IPS-15b (cell line): ENCODE results near the gene JMJD1C.

Experiments used
- H3K27me3 ChIP-seq: one replicate; pipeline ENCODE4 v1.6.1; 2013; ENCODE audit warnings: low read length; ENCODE audit not compliant: control insufficient read depth, insufficient read depth
- H3K36me3 ChIP-seq: one replicate; pipeline ENCODE4 v1.6.1; 2013; ENCODE audit warnings: low read length; ENCODE audit not compliant: control insufficient read depth, insufficient read depth
- H3K4me1 ChIP-seq: one replicate; pipeline ENCODE4 v1.6.1; 2013; ENCODE audit warnings: mild to moderate bottlenecking, low read length; ENCODE audit not compliant: control insufficient read depth, insufficient read depth
- H3K4me3 ChIP-seq: one replicate; pipeline ENCODE4 v1.5.1; 2013; ENCODE audit warnings: low read depth, low read length
- H3K9ac ChIP-seq: one replicate; pipeline ENCODE4 v1.6.1; 2013; ENCODE audit warnings: low read depth, mild to moderate bottlenecking, low read length
- H3K9me3 ChIP-seq: one replicate; pipeline ENCODE4 v1.6.1; 2013; ENCODE audit warnings: mild to moderate bottlenecking, low read length; ENCODE audit not compliant: control insufficient read depth, insufficient read depth

The JMJD1C gene

GRCh38 chr10:63119041-63119440 lies 346.7 kb downstream of the JMJD1C start:
- Histone ChIP-seq H3K36me3 (no peaks in the 10 kb centered on the region), H3K9me3 (peaks cover 3% of the 10 kb centered on the region), H3K27me3 (no peaks in the 10 kb centered on the region), H3K9ac (no peak overlapping the region), H3K4me3 (no peak overlapping the region), H3K4me1 (no peaks in the 10 kb centered on the region)
